ENCODE results near the gene ARL5B.

DNA sequence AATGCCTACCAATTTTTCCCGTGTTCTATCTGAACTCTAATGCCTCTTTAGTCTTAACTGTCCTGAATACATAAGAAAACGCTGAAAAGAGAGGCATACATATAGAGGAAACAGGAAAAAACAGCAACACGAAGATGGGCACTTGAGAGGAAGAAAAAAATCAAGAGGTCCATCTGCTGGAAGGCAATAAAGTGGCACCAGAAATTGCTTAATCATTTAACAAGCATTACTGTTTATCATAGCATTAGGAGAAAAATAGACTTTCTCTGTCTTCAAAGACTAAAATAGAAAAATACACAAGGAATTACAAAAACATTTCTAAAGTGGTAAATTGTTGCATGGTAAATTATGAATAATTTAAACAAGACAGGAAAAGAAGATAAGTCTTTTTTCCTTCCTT is 42.9 kb upstream of the ARL5B start:
- TF ChIP-seq, protein P1, sequence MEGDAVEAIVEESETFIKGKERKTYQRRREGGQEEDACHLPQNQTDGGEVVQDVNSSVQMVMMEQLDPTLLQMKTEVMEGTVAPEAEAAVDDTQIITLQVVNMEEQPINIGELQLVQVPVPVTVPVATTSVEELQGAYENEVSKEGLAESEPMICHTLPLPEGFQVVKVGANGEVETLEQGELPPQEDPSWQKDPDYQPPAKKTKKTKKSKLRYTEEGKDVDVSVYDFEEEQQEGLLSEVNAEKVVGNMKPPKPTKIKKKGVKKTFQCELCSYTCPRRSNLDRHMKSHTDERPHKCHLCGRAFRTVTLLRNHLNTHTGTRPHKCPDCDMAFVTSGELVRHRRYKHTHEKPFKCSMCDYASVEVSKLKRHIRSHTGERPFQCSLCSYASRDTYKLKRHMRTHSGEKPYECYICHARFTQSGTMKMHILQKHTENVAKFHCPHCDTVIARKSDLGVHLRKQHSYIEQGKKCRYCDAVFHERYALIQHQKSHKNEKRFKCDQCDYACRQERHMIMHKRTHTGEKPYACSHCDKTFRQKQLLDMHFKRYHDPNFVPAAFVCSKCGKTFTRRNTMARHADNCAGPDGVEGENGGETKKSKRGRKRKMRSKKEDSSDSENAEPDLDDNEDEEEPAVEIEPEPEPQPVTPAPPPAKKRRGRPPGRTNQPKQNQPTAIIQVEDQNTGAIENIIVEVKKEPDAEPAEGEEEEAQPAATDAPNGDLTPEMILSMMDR (conservative IDR thresholded peaks at IDR 0.05; ENCODE audit: low read depth, low read length) = no peak; the same call in 1 of the 2 replicates
- no peak for TF ChIP-seq EZH2phosphoT487 (IDR thresholded peaks at IDR 0.05; ENCODE audit: borderline replicate concordance, low read length)

Measured in PC-3 (cell line).